Fibroblast of mammary gland (primary cell): ENCODE data around the gene PEX5.

Experiments
- DNase-seq: peaks from one replicate; pipeline ENCODE4 v3.0.0-alpha.2; 2010; ENCODE audit warnings: low read depth
- H3K4me3 ChIP-seq: 2 replicates; pipeline ENCODE4 v1.5.1; 2011; ENCODE audit warnings: low read depth, mild to moderate bottlenecking, low read length, moderate library complexity; ENCODE audit not compliant: control insufficient read depth
- TF ChIP-seq, protein P1 (sequence below): conservative IDR thresholded peaks from 2 replicates; pipeline ENCODE4 v1.5.1; 2011; ENCODE audit warnings: low read depth, low read length, inconsistent platforms; ENCODE audit not compliant: control insufficient read depth, insufficient read depth

PEX5 gene

DNA sequence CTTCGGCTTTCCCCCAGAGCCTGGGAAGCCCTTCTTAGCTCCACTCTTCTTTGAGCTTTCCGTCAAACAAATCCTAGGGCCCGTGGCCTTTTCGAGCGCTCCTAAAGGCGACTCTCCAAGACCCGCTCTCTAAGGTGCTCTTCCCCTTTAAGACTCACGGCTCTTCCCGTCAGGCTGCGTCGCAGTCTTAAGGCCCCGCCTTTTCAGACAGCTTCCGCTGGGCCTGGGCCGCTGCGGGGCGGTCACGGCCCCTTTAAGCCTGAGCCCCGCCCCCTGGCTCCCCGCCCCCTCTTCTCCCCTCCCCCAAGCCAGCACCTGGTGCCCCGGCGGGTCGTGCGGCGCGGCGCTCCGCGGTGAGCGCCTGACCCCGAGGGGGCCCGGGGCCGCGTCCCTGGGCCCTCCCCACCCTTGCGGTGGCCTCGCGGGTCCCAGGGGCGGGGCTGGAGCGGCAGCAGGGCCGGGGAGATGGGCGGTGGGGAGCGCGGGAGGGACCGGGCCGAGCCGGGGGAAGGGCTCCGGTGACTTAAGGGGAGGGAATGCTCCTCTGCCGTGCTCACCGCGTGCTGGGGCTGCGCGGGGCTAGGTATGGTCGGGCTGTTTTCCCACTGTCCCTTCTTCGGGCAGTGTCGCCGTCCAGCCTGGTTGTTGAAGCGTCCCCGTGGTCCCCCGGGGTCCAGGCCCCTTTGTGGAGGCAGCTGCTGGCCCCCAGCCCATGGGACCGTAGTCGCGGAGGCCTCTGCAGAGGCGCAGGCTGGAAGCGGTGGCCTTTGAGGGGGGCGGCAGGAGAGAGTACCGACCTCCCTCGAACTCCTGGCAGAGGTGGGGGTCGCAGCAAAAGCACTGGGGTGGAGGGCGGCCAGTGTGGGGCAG lies at the start of gene PEX5:
Gene PEX5, plus strand, starts transcription at position 289 of the 870 bp plus-strand sequence. CDS start 692 bp downstream, outside the sequence.
- DNase-seq = peak; percentile 92
- TF ChIP-seq, protein P1, sequence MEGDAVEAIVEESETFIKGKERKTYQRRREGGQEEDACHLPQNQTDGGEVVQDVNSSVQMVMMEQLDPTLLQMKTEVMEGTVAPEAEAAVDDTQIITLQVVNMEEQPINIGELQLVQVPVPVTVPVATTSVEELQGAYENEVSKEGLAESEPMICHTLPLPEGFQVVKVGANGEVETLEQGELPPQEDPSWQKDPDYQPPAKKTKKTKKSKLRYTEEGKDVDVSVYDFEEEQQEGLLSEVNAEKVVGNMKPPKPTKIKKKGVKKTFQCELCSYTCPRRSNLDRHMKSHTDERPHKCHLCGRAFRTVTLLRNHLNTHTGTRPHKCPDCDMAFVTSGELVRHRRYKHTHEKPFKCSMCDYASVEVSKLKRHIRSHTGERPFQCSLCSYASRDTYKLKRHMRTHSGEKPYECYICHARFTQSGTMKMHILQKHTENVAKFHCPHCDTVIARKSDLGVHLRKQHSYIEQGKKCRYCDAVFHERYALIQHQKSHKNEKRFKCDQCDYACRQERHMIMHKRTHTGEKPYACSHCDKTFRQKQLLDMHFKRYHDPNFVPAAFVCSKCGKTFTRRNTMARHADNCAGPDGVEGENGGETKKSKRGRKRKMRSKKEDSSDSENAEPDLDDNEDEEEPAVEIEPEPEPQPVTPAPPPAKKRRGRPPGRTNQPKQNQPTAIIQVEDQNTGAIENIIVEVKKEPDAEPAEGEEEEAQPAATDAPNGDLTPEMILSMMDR = no peak
- peak within 1 kb of the TSS; percentile 86 for H3K4me3 ChIP-seq

DNA sequence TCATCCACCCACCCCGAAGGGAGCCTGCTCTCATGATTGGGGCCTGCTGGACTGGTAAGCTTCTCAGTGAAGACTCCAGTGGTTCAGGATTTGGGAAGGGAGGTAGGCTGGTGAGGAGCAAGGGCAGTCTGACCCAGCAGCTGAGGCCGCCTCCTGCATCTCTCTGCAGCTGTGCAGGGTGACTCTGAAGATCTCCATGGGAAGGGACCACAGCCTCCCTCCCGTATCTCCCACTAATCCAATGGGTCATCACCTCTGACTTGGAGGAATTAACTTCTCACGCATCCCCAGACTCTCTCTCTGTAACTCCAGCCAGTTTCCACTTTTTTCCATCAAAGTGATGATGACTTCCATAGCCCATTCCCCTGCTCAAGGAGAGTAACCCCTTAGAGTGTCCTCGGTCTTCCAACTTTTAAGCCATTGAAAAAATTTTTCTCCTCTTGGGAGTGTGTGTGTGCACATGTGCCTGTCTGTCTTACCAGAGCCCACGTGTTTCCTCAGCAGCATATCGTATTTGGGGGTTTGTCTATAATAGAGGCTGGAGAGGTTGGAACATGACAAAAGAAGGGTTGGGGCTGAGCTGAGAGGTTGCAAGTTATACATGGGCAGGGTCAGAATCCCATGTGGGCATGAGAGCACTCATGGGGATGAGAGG lies 48.0 kb upstream of the PEX5 start:
- H3K4me3 ChIP-seq = no peak overlapping the region
- TF ChIP-seq, protein P1 = no peak

DNA sequence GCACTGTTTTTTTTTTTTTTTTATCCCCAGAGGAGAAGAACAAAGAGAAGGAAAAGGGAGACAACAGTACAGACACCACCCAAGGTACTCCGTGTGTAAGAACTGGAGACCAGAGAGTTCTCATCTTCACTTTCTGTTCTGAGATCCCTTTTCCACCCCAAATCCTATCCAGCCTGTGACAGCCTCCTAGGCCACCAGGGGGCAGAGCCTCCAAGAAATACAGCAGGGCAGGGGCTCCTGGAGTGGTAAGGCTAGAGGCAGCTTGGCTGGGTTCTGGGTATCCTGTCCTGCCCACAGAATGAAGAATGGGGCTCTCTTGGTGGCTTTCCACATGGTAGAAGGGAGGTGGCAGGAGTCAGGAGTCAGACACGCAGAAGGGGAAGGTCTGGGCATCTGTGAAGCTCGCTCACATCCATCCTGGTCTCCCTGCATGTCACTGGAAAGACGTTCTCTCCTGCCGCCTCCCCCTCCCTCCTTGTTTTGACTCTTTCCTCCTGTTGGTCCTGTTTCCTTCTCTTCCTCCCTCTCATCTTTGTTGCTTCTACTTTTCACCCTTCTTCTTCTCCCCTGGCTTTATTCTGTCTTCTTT lies 47.3 kb upstream of the PEX5 start:
- TF ChIP-seq, protein P1 = peak; percentile 83
- peak; percentile 53 for DNase-seq
- H3K4me3 ChIP-seq = no peak overlapping the region

More for the DNA sequence above, 48.0 kb upstream of the PEX5 start:
- no peak for DNase-seq

DNA sequence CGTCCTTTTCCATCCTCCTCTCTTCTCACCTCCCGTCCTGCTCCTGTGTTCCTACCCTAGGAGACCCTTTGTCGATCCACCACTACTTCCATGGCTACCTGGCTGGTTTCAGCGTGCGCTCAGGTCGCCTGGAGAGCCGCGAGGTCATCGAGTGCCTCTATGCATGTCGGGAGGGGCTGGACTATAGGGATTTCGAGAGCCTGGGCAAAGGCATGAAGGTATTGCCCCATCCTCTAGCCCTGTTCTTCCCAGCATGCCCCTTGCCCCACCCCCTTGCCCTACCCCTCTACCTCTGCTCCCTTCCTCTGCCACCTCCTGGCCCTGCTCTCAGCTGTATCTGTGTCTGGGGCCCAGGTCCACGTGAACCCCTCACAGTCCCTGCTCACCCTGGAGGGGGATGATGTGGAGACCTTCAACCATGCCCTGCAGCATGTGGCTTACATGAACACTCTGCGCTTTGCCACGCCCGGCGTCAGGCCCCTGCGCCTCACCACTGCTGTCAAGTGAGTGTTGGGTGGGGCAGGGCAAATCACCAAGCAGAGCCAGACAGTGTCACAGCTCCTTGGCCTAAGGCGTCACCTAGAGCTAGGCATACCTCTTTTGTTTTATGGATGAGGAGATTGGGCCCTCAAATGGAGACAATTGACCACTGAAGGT lies 46.5 kb upstream of the PEX5 start:
- H3K4me3 ChIP-seq = no peak overlapping the region
- no peak for DNase-seq
- TF ChIP-seq, protein P1 = no peak

DNA sequence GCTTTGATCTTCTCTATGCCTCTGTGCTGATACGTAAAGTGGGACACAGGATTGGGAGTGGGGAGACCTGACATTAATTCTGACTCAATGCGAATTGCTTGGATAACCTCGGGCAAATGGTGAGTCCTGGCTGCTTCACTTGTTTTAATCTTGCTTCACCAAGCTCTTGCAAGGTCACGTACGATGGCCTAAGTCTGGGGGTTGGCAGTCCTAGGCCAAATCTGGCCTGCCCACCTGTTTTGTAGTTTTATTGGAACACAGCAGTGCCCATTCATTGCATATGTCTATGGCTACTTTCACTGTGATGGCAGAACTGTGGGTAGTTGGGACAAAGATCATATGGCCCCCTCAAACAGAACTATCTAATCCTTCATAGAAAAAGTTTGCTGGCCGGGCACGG lies 45.9 kb upstream of the PEX5 start:
- no peak overlapping the region for H3K4me3 ChIP-seq
- TF ChIP-seq, protein P1 = no peak
- no peak for DNase-seq

DNA sequence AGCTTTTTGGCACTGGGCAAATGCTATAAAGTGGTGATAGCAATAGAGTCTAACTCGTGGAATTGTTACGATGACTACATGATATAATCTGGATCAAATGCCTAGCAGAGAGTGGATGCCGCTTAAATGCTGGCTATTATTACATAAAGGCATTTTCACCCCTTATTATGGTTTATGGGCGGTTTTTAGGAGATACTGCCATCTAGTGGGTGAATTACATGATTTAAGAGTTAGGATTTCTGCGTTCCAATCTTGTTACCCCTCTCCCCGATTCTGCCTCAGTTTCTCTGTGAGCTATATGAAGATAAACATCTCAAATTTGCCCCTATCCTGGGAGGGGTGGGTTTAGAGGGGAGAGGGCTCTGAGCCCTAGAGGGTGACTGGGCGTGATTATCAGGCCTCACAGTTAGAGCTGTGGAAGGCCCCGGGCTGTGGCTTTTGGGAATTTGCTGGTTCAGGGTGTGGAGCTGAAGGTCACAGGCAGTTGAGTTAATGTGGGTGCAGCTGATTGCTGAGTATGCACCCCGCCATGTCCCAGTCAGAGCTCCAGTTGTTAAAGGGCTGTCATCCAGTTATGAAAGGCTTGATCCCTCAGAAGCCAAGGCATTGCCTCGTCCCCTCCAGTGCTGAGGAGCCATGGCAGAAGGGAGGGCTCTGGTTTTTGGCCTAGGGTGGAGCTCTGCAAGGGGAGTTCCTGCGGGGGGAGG lies 44.9 kb upstream of the PEX5 start:
- no peak overlapping the region for H3K4me3 ChIP-seq
- TF ChIP-seq, protein P1 = peak; percentile 61
- DNase-seq = peak; percentile 52
